Measurements from ENCODE around the gene RABGEF1. TPM values are rescaled to one million over a fixed set of nuclear protein-coding genes. Genes with fewer than 3 reads are reported as not detected.

RABGEF1 gene
- total and polyA plus RNA-seq, 2 of the 8 experiments (the other 6 are each of a cell fraction or from before 2014, with no cell fraction given) = 10.2 to 18.0 TPM

DNA sequence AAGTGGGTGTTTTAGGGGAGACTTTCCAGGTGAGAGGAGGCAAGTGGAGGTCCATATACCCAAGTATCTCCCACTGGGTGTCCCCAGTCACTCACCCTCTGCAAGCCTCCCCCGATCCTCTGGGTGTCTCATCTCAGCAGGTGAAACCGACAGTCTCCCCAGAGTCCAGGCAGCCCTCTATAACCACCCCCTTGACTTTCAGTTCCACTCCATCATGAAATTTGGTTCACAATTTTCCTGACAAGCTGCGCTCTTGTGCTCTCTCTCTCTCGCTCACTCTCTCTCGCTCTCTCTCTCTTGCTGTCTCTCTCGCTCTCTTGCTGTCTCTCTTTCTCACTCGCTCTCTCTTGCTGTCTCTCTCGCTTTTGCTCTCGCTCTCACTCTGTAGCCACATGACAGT lies 8.1 kb upstream of the RABGEF1 start:
- Histone ChIP-seq H4K91ac (replicated peaks; ENCODE audit: insufficient read length, low read length) (no peak overlapping the region), H3K4me2 (ENCODE audit: insufficient read depth in 1 of 2, low read depth in 2 of 2, low read length in 2 of 2) (no peak overlapping the region), H3K79me2 (ENCODE audit: control insufficient read depth in 1 of 2, insufficient read depth in 2 of 2, low read length in 2 of 2) (no peaks in the 10 kb centered on the region), H3K4ac (replicated peaks; ENCODE audit: insufficient read length, low read depth, low read length) (no peak overlapping the region), H2AK5ac (ENCODE audit: low read depth, low read length) (0 out of 2 replicates have a peak overlapping the region, but pooled peaks have one; percentile 46), H3K27me3 (replicated peaks in 1 of 4; ENCODE audit: control insufficient read depth in 3 of 4, extremely low read depth in 1 of 4, insufficient read depth in 3 of 4, low read length in 3 of 4) (no peaks in the 10 kb centered on the region), H3K18ac (ENCODE audit: extremely low read depth, low read length) (no peak overlapping the region), H4K8ac (ENCODE audit: extremely low read depth, insufficient read depth, low read length) (peak overlapping the region; percentile 57; the same call in 1 of the 2 replicates), H2AFZ (ENCODE audit: low read length) (no peak overlapping the region), H4K20me1 (replicated peaks in 1 of 2; ENCODE audit: control insufficient read depth in 1 of 2, insufficient read depth in 2 of 2, low read length in 2 of 2) (peaks cover 0 to 3% of the 10 kb centered on the region in 2 experiments), H2BK5ac (ENCODE audit: low read depth, low read length) (no peak overlapping the region; the same call in 1 of the 2 replicates), H3K9me3 (ENCODE audit: insufficient read depth in 2 of 2, low read depth in 1 of 2, low read length in 1 of 2) (peaks cover 0 to 7% of the 10 kb centered on the region in 2 experiments; a peak in 2 of 4 replicates), H2BK120ac (replicated peaks; ENCODE audit: low read depth, low read length) (no peak overlapping the region), H3K9ac (replicated peaks in 1 of 4; ENCODE audit: extremely low read depth in 1 of 4, low read depth in 3 of 4, low read length in 3 of 4) (no peak overlapping the region), H3K56ac (replicated peaks; ENCODE audit: insufficient read length, low read depth, low read length) (no peak overlapping the region), H3K4me1 (replicated peaks in 1 of 4; ENCODE audit: control insufficient read depth in 3 of 4, insufficient read depth in 4 of 4, low read length in 3 of 4) (no peaks in the 10 kb centered on the region; a peak in 1 of 7 replicates), H3K4me3 (ENCODE audit: extremely low read depth in 1 of 4, insufficient read depth in 2 of 4, low read depth in 3 of 4, low read length in 4 of 4) (no peak overlapping the region), H3K79me1 (ENCODE audit: low read depth, low read length) (no peaks in the 10 kb centered on the region), H2BK12ac (ENCODE audit: low read depth, low read length) (no peak overlapping the region), H3K23ac (ENCODE audit: insufficient read length) (no peak overlapping the region), H3K27ac (ENCODE audit: low read depth, low read length) (no peak overlapping the region), H2BK15ac (ENCODE audit: low read length) (no peak overlapping the region), H3K14ac (ENCODE audit: insufficient read length) (no peak overlapping the region), H3K36me3 (ENCODE audit: control insufficient read depth in 2 of 4, insufficient read depth in 4 of 4, low read length in 3 of 4) (0 out of 8 replicates have a peak, but pooled peaks cover 0 to 4% (median 0%) of the 10 kb centered on the region in 4 experiments), H3K23me2 (ENCODE audit: low read depth, low read length) (peaks cover 8% of the 10 kb centered on the region; the same call in 1 of the 2 replicates), H2BK20ac (ENCODE audit: low read length) (no peak overlapping the region), H4K5ac (ENCODE audit: insufficient read length, low read depth, low read length) (no peak overlapping the region)
- 93% methylated on average over 9 of the region's 9 CpGs; no CpG with 5 or more reads in 1 of the 2 experiments for WGBS, 2 experiments (ENCODE audit: extremely low coverage in 1 of 2, insufficient coverage in 1 of 2, insufficient read length in 1 of 2, insufficient replicate concordance in 2 of 2, low coverage in 1 of 2, low lambda C conversion rate in 2 of 2, missing lambda C conversion rate in 1 of 2)
- DNase-seq (ENCODE audit: low read depth in 1 of 2, low spot score in 2 of 2) (no peak), FAIRE-seq (no peak)
- POLR2A ChIA-PET (ENCODE audit: partially characterized antibody) = interaction anchor here (0.6 to 1.7 kb wide), 2 partner anchors 10 to 51 kb away, joined by 3 to 10 read pairs; partner anchors contain the start of gene RABGEF1
- CTCF ChIA-PET (ENCODE audit: partially characterized antibody) = no interaction called here
- TF ChIP-seq RAD21 (IDR thresholded peaks at IDR 0.05 in 1 of 2, conservative IDR thresholded peaks at IDR 0.05 in 1 of 2; ENCODE audit: low read depth in 2 of 2, low read length in 2 of 2) (no peak), EZH2 (IDR thresholded peaks at IDR 0.05; ENCODE audit: low read depth, low read length, severe bottlenecking) (no peak), TBP (IDR thresholded peaks at IDR 0.05; ENCODE audit: low read depth, low read length) (no peak), TAF1 (IDR thresholded peaks at IDR 0.05; ENCODE audit: low read depth, low read length) (no peak), EGR1 (IDR thresholded peaks at IDR 0.05; ENCODE audit: borderline replicate concordance, low read depth, low read length) (no peak), JUND (IDR thresholded peaks at IDR 0.05; ENCODE audit: low read length) (no peak), BACH1 (IDR thresholded peaks at IDR 0.05; ENCODE audit: low read length) (no peak), TAF7 (optimal IDR thresholded peaks at IDR 0.05; ENCODE audit: borderline replicate concordance, low read depth, low read length) (no peak), POU5F1 (IDR thresholded peaks at IDR 0.05; ENCODE audit: low read depth, low read length) (no peak), SP2 (IDR thresholded peaks at IDR 0.05; ENCODE audit: low read length) (no peak), HDAC6 (IDR thresholded peaks at IDR 0.05; ENCODE audit: low read depth, low read length) (no peak)
- TF ChIP-seq, protein P1, sequence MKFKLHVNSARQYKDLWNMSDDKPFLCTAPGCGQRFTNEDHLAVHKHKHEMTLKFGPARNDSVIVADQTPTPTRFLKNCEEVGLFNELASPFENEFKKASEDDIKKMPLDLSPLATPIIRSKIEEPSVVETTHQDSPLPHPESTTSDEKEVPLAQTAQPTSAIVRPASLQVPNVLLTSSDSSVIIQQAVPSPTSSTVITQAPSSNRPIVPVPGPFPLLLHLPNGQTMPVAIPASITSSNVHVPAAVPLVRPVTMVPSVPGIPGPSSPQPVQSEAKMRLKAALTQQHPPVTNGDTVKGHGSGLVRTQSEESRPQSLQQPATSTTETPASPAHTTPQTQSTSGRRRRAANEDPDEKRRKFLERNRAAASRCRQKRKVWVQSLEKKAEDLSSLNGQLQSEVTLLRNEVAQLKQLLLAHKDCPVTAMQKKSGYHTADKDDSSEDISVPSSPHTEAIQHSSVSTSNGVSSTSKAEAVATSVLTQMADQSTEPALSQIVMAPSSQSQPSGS (IDR thresholded peaks at IDR 0.05; ENCODE audit: low read length) = no peak
